NT2/D1 (cell line): ENCODE results near the gene TEAD4.

Experiments
- DNase-seq: peaks from one replicate; pipeline ENCODE4 v3.0.0-alpha.2; 2011; ENCODE audit warnings: low read depth, low spot score
- H3K27me3 ChIP-seq: 2 replicates; pipeline ENCODE4 v1.6.0; 2011; ENCODE audit warnings: mild to moderate bottlenecking; ENCODE audit not compliant: insufficient read length, insufficient read depth
- H3K36me3 ChIP-seq: 2 replicates; pipeline ENCODE4 v1.6.1; 2011; ENCODE audit warnings: mild to moderate bottlenecking, low read length, mixed read lengths; ENCODE audit not compliant: insufficient read depth, insufficient read length
- H3K4me1 ChIP-seq: 2 replicates; pipeline ENCODE4 v1.5.1; 2011; ENCODE audit not compliant: insufficient read depth, insufficient read length
- H3K4me3 ChIP-seq: 2 replicates; pipeline ENCODE4 v1.5.1; 2011; ENCODE audit warnings: low read depth; ENCODE audit not compliant: insufficient read length
- H3K9ac ChIP-seq: 2 replicates; pipeline ENCODE4 v1.6.0; 2011; ENCODE audit warnings: low read depth; ENCODE audit not compliant: insufficient read length
- H3K9me3 ChIP-seq: 2 replicates; pipeline ENCODE4 v1.5.1; 2011; ENCODE audit warnings: mild to moderate bottlenecking, low read length; ENCODE audit not compliant: insufficient read depth
- SUZ12 ChIP-seq: IDR thresholded peaks from 2 replicates; pipeline ENCODE4 v1.6.1; 2011; ENCODE audit not compliant: insufficient read length, insufficient read depth; ENCODE audit errors: extremely low read depth
- YY1 ChIP-seq: IDR thresholded peaks from 2 replicates; pipeline ENCODE4 v1.6.1; 2011; ENCODE audit not compliant: insufficient read length, insufficient read depth
- ZNF274 ChIP-seq: IDR thresholded peaks from 2 replicates; pipeline ENCODE4 v1.6.1; 2011; ENCODE audit warnings: mild to moderate bottlenecking, low read depth, low read length

TEAD4 gene

GRCh38 chr12:3069714-3070113 lies 110.5 kb downstream of the TEAD4 start:
- H3K36me3 ChIP-seq: no peaks in the 10 kb centered on the region
- TF ChIP-seq SUZ12 (no peak), YY1 (no peak), ZNF274 (no peak)
- H3K4me1 ChIP-seq: peaks cover 10% of the 10 kb centered on the region
- no peak overlapping the region for H3K4me3 ChIP-seq
- no peak overlapping the region for H3K9ac ChIP-seq
- H3K9me3 ChIP-seq: no peaks in the 10 kb centered on the region
- DNase-seq: no peak
- peaks cover 3% of the 10 kb centered on the region for H3K27me3 ChIP-seq

GRCh38 chr12:3071107-3071506 lies 111.9 kb downstream of the TEAD4 start:
- Histone ChIP-seq H3K9ac (no peak overlapping the region), H3K4me1 (peaks cover 10% of the 10 kb centered on the region), H3K27me3 (peaks cover 13% of the 10 kb centered on the region), H3K4me3 (no peak overlapping the region), H3K9me3 (no peaks in the 10 kb centered on the region), H3K36me3 (no peaks in the 10 kb centered on the region)
- DNase-seq: no peak
- TF ChIP-seq ZNF274: no peak

- peaks cover 16% of the 10 kb centered on the region for H3K27me3 ChIP-seq
- no peaks in the 10 kb centered on the region for H3K9me3 ChIP-seq
- no peaks in the 10 kb centered on the region for H3K36me3 ChIP-seq
- H3K9ac ChIP-seq: no peak overlapping the region
- TF ChIP-seq SUZ12: no peak
- no peak for TF ChIP-seq ZNF274
- no peak for TF ChIP-seq YY1
- no peak overlapping the region for H3K4me3 ChIP-seq
- DNase-seq: no peak
- H3K4me1 ChIP-seq: peaks cover 14% of the 10 kb centered on the region
Observed at GRCh38 chr12:3071710-3072109, 112.5 kb downstream of the TEAD4 start.

GRCh38 chr12:3073438-3074250 lies 114.4 kb downstream of the TEAD4 start:
- no peak for TF ChIP-seq ZNF274
- no peak for TF ChIP-seq SUZ12
- no peak for TF ChIP-seq YY1
- Histone ChIP-seq H3K4me1 (peaks cover 16% of the 10 kb centered on the region), H3K4me3 (no peak overlapping the region), H3K9ac (no peak overlapping the region), H3K9me3 (no peaks in the 10 kb centered on the region), H3K36me3 (no peaks in the 10 kb centered on the region), H3K27me3 (peaks cover 26% of the 10 kb centered on the region)
- DNase-seq: peak; percentile 98

GRCh38 chr12:3075315-3075714 lies 116.1 kb downstream of the TEAD4 start:
- H3K4me1 ChIP-seq: peaks cover 16% of the 10 kb centered on the region
- no peak overlapping the region for H3K9ac ChIP-seq
- H3K36me3 ChIP-seq: no peaks in the 10 kb centered on the region
- no peak overlapping the region for H3K4me3 ChIP-seq
- DNase-seq: no peak
- TF ChIP-seq SUZ12 (no peak), YY1 (no peak), ZNF274 (no peak)
- H3K9me3 ChIP-seq: no peaks in the 10 kb centered on the region
- H3K27me3 ChIP-seq: peaks cover 26% of the 10 kb centered on the region

GRCh38 chr12:3076730-3077571 lies 117.8 kb downstream of the TEAD4 start, which contains the start of gene TSPAN9:
Gene TSPAN9, plus strand, starts transcription at chr12:3077379. Its CDS starts 123,815 bp downstream, at chr12:3201194.
- Histone ChIP-seq H3K27me3 (peaks cover 26% of the 10 kb centered on the region), H3K4me3 (peak within 1 kb of the TSS; percentile 74), H3K9me3 (no peaks in the 10 kb centered on the region), H3K4me1 (peaks cover 18% of the 10 kb centered on the region), H3K36me3 (no peaks in the 10 kb centered on the region), H3K9ac (peak within 1 kb of the TSS; percentile 86)
- no peak for DNase-seq
- TF ChIP-seq YY1 (no peak), ZNF274 (no peak), SUZ12 (no peak)

GRCh38 chr12:3077572-3078081 lies 118.4 kb downstream of the TEAD4 start:
- peak overlapping the region; percentile 72 for H3K4me3 ChIP-seq
- H3K9me3 ChIP-seq: no peaks in the 10 kb centered on the region
- no peak for TF ChIP-seq ZNF274
- no peak for TF ChIP-seq YY1
- no peak for TF ChIP-seq SUZ12
- H3K9ac ChIP-seq: peak overlapping the region; percentile 84
- peaks cover 26% of the 10 kb centered on the region for H3K27me3 ChIP-seq
- no peak for DNase-seq
- H3K4me1 ChIP-seq: peaks cover 21% of the 10 kb centered on the region
- H3K36me3 ChIP-seq: no peaks in the 10 kb centered on the region
